Stimulated activated effector memory CD8-positive, alpha-beta T cell treated with anti-CD3 and anti-CD28 coated beads, Interleukin-12 subunit alpha, Interleukin-12 subunit beta, amount 100 ng/mL, for 72 hours (primary cell): ENCODE data around the gene DHTKD1.
"Not testable (repeated sequence)": the region's sequence is repeated elsewhere in the genome, so short reads cannot be mapped to it uniquely, and the experiment has no call there.

Experiments used
- ATAC-seq: fragments of 150-1000 bp; cut with Tn5 transposase; 2 replicates; pipeline ENCODE4 v1.10.0; 2021
- DNase-seq, 2 donors: peaks; one replicate each; pipeline ENCODE4 v3.0.0; 2021 to 2022; ENCODE audit warnings: low spot score in 2 of 2
- H3K27ac Mint-ChIP-seq: one replicate; pipeline ENCODE4 v1.8.0; 2022; ENCODE audit warnings: mild to moderate bottlenecking, mixed read lengths
- H3K36me3 Mint-ChIP-seq: one replicate; pipeline ENCODE4 v1.8.0; 2022; ENCODE audit warnings: mild to moderate bottlenecking, mixed read lengths
- H3K4me1 Mint-ChIP-seq: one replicate; pipeline ENCODE4 v1.8.0; 2022; ENCODE audit warnings: mixed read lengths
- H3K4me3 Mint-ChIP-seq: one replicate; pipeline ENCODE4 v1.8.0; 2022; ENCODE audit warnings: mild to moderate bottlenecking, mixed read lengths
- H3K9me3 Mint-ChIP-seq: one replicate; pipeline ENCODE4 v1.8.0; 2022; ENCODE audit warnings: mixed read lengths

DHTKD1 gene

GRCh38 chr10:12097361-12097760 is 28.6 kb downstream of the DHTKD1 start:
- DNase-seq, H3K4me3 Mint-ChIP-seq, ATAC-seq, H3K4me1 Mint-ChIP-seq, H3K9me3 Mint-ChIP-seq: not testable (repeated sequence)
- H3K36me3 Mint-ChIP-seq: peaks cover 97% of the 10 kb centered on the region
- peak overlapping the region; percentile 61 for H3K27ac Mint-ChIP-seq

- Mint-ChIP-seq H3K9me3 (no peaks in the 10 kb centered on the region), H3K4me1 (no peaks in the 10 kb centered on the region), H3K36me3 (peaks cover 95% of the 10 kb centered on the region), H3K4me3 (no peak overlapping the region), H3K27ac (peak overlapping the region; percentile 61)
- no peak for DNase-seq
- ATAC-seq: no peak
Measured at GRCh38 chr10:12097791-12098190, 29.0 kb downstream of the DHTKD1 start.

GRCh38 chr10:12098966-12099365 is 30.2 kb downstream of the DHTKD1 start:
- DNase-seq: no peak
- Mint-ChIP-seq H3K4me3 (no peak overlapping the region), H3K36me3 (peaks cover 83% of the 10 kb centered on the region), H3K4me1 (no peaks in the 10 kb centered on the region), H3K9me3 (no peaks in the 10 kb centered on the region), H3K27ac (no peak overlapping the region)
- no peak for ATAC-seq

GRCh38 chr10:12103802-12104201 is 35.0 kb downstream of the DHTKD1 start:
- ATAC-seq (no peak), DNase-seq (no peak)
- no peaks in the 10 kb centered on the region for H3K4me1 Mint-ChIP-seq
- peaks cover 74% of the 10 kb centered on the region for H3K36me3 Mint-ChIP-seq
- no peaks in the 10 kb centered on the region for H3K9me3 Mint-ChIP-seq
- no peak overlapping the region for H3K27ac Mint-ChIP-seq
- H3K4me3 Mint-ChIP-seq: no peak overlapping the region

- H3K27ac Mint-ChIP-seq: no peak overlapping the region
- H3K4me3 Mint-ChIP-seq: no peak overlapping the region
- H3K4me1 Mint-ChIP-seq: peaks cover 13% of the 10 kb centered on the region
- no peaks in the 10 kb centered on the region for H3K9me3 Mint-ChIP-seq
- no peak for ATAC-seq
- H3K36me3 Mint-ChIP-seq: peaks cover 55% of the 10 kb centered on the region
- DNase-seq: no peak
Measured at GRCh38 chr10:12107781-12108180, 39.0 kb downstream of the DHTKD1 start.

GRCh38 chr10:12109286-12109685 is 40.5 kb downstream of the DHTKD1 start:
- no peak for DNase-seq
- H3K4me3 Mint-ChIP-seq: no peak overlapping the region
- peaks cover 70% of the 10 kb centered on the region for H3K36me3 Mint-ChIP-seq
- no peaks in the 10 kb centered on the region for H3K9me3 Mint-ChIP-seq
- peaks cover 13% of the 10 kb centered on the region for H3K4me1 Mint-ChIP-seq
- peak overlapping the region; percentile 81 for H3K27ac Mint-ChIP-seq
- no peak for ATAC-seq

- H3K36me3 Mint-ChIP-seq: peaks cover 69% of the 10 kb centered on the region
- no peak overlapping the region for H3K4me3 Mint-ChIP-seq
- no peak for DNase-seq
- peak; percentile 69 for ATAC-seq
- H3K4me1 Mint-ChIP-seq: peaks cover 13% of the 10 kb centered on the region
- H3K27ac Mint-ChIP-seq: peak overlapping the region; percentile 8
- no peaks in the 10 kb centered on the region for H3K9me3 Mint-ChIP-seq
Measured at GRCh38 chr10:12111528-12111927, 42.8 kb downstream of the DHTKD1 start.

GRCh38 chr10:12113627-12114026 is 44.9 kb downstream of the DHTKD1 start:
- no peak for ATAC-seq
- Mint-ChIP-seq H3K36me3 (peaks cover 77% of the 10 kb centered on the region), H3K4me1 (peaks cover 13% of the 10 kb centered on the region), H3K9me3 (no peaks in the 10 kb centered on the region), H3K4me3 (no peak overlapping the region), H3K27ac (no peak overlapping the region)
- DNase-seq: no peak

GRCh38 chr10:12121673-12122072 is 52.9 kb downstream of the DHTKD1 start:
- H3K4me3 Mint-ChIP-seq: peak overlapping the region; percentile 75

GRCh38 chr10:12129222-12130111 is 60.7 kb downstream of the DHTKD1 start, which contains the start of gene SEC61A2:
Gene SEC61A2 (plus strand): TSS chr10:12129677. CDS start chr10:12129788, 111 bp downstream.
- H3K4me3 Mint-ChIP-seq: peak within 1 kb of the TSS; percentile 78
- DNase-seq (peak; percentile 98 to 100), ATAC-seq (peak; percentile 96)
- no peaks in the 10 kb centered on the region for H3K9me3 Mint-ChIP-seq
- H3K27ac Mint-ChIP-seq: peak within 1 kb of the TSS; percentile 72
- peaks cover 22% of the 10 kb centered on the region for H3K36me3 Mint-ChIP-seq
- H3K4me1 Mint-ChIP-seq: peaks cover 28% of the 10 kb centered on the region

More at GRCh38 chr10:12121673-12122072, 52.9 kb downstream of the DHTKD1 start:
- Mint-ChIP-seq H3K27ac (peak overlapping the region; percentile 98), H3K36me3 (peaks cover 74% of the 10 kb centered on the region), H3K4me1 (peaks cover 33% of the 10 kb centered on the region), H3K9me3 (no peaks in the 10 kb centered on the region)
- DNase-seq (no peak), ATAC-seq (no peak)

GRCh38 chr10:12130237-12130872 is 61.6 kb downstream of the DHTKD1 start:
- peak in 1 of 2 donors; percentile 71 for DNase-seq
- ATAC-seq: peak; percentile 53
- peak overlapping the region; percentile 72 for H3K27ac Mint-ChIP-seq
- peak overlapping the region; percentile 78 for H3K4me3 Mint-ChIP-seq
- H3K9me3 Mint-ChIP-seq: no peaks in the 10 kb centered on the region
- peaks cover 28% of the 10 kb centered on the region for H3K4me1 Mint-ChIP-seq
- H3K36me3 Mint-ChIP-seq: peaks cover 29% of the 10 kb centered on the region

- ATAC-seq (no peak), DNase-seq (no peak)
- Mint-ChIP-seq H3K4me1 (peaks cover under 1% of the 10 kb centered on the region), H3K36me3 (peaks cover 65% of the 10 kb centered on the region), H3K4me3 (no peak overlapping the region), H3K9me3 (no peaks in the 10 kb centered on the region), H3K27ac (no peak overlapping the region)
Measured at GRCh38 chr10:12135631-12136030, 66.9 kb downstream of the DHTKD1 start.

- H3K9me3 Mint-ChIP-seq: no peaks in the 10 kb centered on the region
- no peaks in the 10 kb centered on the region for H3K4me1 Mint-ChIP-seq
- no peak overlapping the region for H3K27ac Mint-ChIP-seq
- H3K4me3 Mint-ChIP-seq: no peak overlapping the region
- no peak for ATAC-seq
- H3K36me3 Mint-ChIP-seq: peaks cover 83% of the 10 kb centered on the region
- no peak for DNase-seq
Measured at GRCh38 chr10:12140038-12140437, 71.3 kb downstream of the DHTKD1 start.

GRCh38 chr10:12144538-12144937 is 75.8 kb downstream of the DHTKD1 start:
- H3K4me3 Mint-ChIP-seq: no peak overlapping the region
- no peak for ATAC-seq

GRCh38 chr10:12150163-12150562 is 81.4 kb downstream of the DHTKD1 start:
- no peak overlapping the region for H3K27ac Mint-ChIP-seq
- DNase-seq (no peak), ATAC-seq (no peak)
- H3K4me1 Mint-ChIP-seq: no peaks in the 10 kb centered on the region
- no peaks in the 10 kb centered on the region for H3K9me3 Mint-ChIP-seq
- no peak overlapping the region for H3K4me3 Mint-ChIP-seq
- H3K36me3 Mint-ChIP-seq: peaks cover 93% of the 10 kb centered on the region

More at GRCh38 chr10:12144538-12144937, 75.8 kb downstream of the DHTKD1 start:
- Mint-ChIP-seq H3K9me3 (no peaks in the 10 kb centered on the region), H3K4me1 (no peaks in the 10 kb centered on the region), H3K36me3 (peaks cover 89% of the 10 kb centered on the region), H3K27ac (peak overlapping the region; percentile 26)
- DNase-seq: no peak
